K562 (cell line): Measurements from ENCODE around the gene PCK2. TPM values are rescaled to one million over a fixed set of nuclear protein-coding genes. Genes with fewer than 3 reads are reported as not detected.
"Not testable (repeated sequence)": the region's sequence is repeated elsewhere in the genome, so short reads cannot be mapped to it uniquely, and the experiment has no call there.

Experiments used
- ATAC-seq: fragments of 200-7000 bp; cut with Tn5 transposase; 3 replicates; pipeline ENCODE4 v1.9.1; 2020; ENCODE audit warnings: moderate library complexity
- BruUV-seq: library from RNA; stranded (reverse); fragments of 400-500 nt; replicated peaks from 2 replicates; lab custom pipeline; 2021; lab: Mats Ljungman, UMichigan
- CTCF ChIA-PET: fragments of 300-600 bp; formaldehyde crosslinking; extraction: SDS; loops from one replicate; lab custom pipeline; 2021; ENCODE audit warnings: low intra/inter-chr PET ratio; lab: Yijun Ruan, JAX
- POLR2A ChIA-PET: fragments of 300-600, 350-650 bp; sonication (Branson Sonifier 250); formaldehyde crosslinking; extraction: SDS; loops from one replicate; lab custom pipeline; 2021; ENCODE audit warnings: antibody characterized with exemption, inconsistent platforms; lab: Yijun Ruan, JAX
- DNase-seq, 4 experiments: peaks; one replicate each; pipeline versions ENCODE4 v3.0.0 to v3.0.0-alpha.2; 2011 to 2018; ENCODE audit warnings: low spot score in 3 of 4, mixed read lengths in 3 of 4; ENCODE audit errors: extremely low read depth in 1 of 4
- FAIRE-seq: peaks from 2 replicates; lab custom pipeline; 2011; peaks lifted over from hg19 to GRCh38; lab: Jason Lieb, UNC
- H2AFZ ChIP-seq: 2 replicates; pipeline ENCODE4 v1.6.0; 2011; ENCODE audit warnings: low read depth, low read length, control low read depth, inconsistent platforms
- H3K27ac ChIP-seq: fragments of 200-600 bp; 3 replicates; pipeline ENCODE4 v1.8.0; 2011; ENCODE audit warnings: low read depth, mild to moderate bottlenecking, control low read depth, inconsistent platforms, low read length, moderate library complexity, mixed read lengths; ENCODE audit errors: extremely low read depth
- H3K27me3 ChIP-seq, 2 experiments: fragments of 300-600 bp in 1 of 2; 2 replicates in 1 of 2; 3 replicates in 1 of 2; pipeline versions ENCODE4 v1.6.0 to v1.8.0; 2011; ENCODE audit warnings: inconsistent platforms in 2 of 2, low read length in 2 of 2, mild to moderate bottlenecking in 1 of 2, mixed read lengths in 1 of 2, moderate library complexity in 1 of 2; ENCODE audit not compliant: control insufficient read depth in 2 of 2, insufficient read depth in 2 of 2
- H3K36me3 ChIP-seq: fragments of 300-600 bp; 3 replicates; pipeline ENCODE4 v1.8.0; 2011; ENCODE audit warnings: mild to moderate bottlenecking, low read length, inconsistent platforms; ENCODE audit not compliant: control insufficient read depth, insufficient read depth
- H3K4me1 ChIP-seq, 2 experiments: fragments of 200-600 bp in 1 of 2; replicated peaks in 1 of 2; 2 replicates in 1 of 2; 3 replicates in 1 of 2; pipeline versions ENCODE4 v1.5.1 to v1.8.0; 2011; ENCODE audit warnings: inconsistent platforms in 2 of 2, low read length in 2 of 2, mild to moderate bottlenecking in 1 of 2, mixed read lengths in 1 of 2, moderate library complexity in 1 of 2; ENCODE audit not compliant: control insufficient read depth in 2 of 2, insufficient read depth in 2 of 2
- H3K4me2 ChIP-seq: 2 replicates; pipeline ENCODE4 v1.6.1; 2011; ENCODE audit warnings: low read length, control low read depth, inconsistent platforms, mixed read lengths; ENCODE audit not compliant: insufficient read depth
- H3K4me3 ChIP-seq: fragments of 200-600 bp; sonication (generic), shearing (Covaris generic); 2 replicates; pipeline ENCODE4 v1.5.1; 2016; ENCODE audit warnings: control low read depth, inconsistent platforms
- H3K79me2 ChIP-seq: fragments of 200-600 bp; 3 replicates; pipeline ENCODE4 v1.8.0; 2011; ENCODE audit warnings: low read length, inconsistent platforms; ENCODE audit not compliant: control insufficient read depth, insufficient read depth
- H3K9ac ChIP-seq, 2 experiments: 2 replicates each; pipeline versions ENCODE4 v1.6.0 to v1.6.1; 2011; ENCODE audit warnings: low read depth in 2 of 2, low read length in 2 of 2, control low read depth in 1 of 2, inconsistent platforms in 1 of 2, mild to moderate bottlenecking in 1 of 2, mixed read lengths in 1 of 2; ENCODE audit not compliant: insufficient read depth in 1 of 2
- H3K9me1 ChIP-seq: one replicate; pipeline ENCODE4 v1.6.0; 2011; ENCODE audit warnings: inconsistent platforms, mild to moderate bottlenecking, low read length, moderate library complexity; ENCODE audit not compliant: control insufficient read depth, insufficient read depth
- H3K9me3 ChIP-seq: replicated peaks from 2 replicates; pipeline ENCODE4 v1.5.1; 2011; ENCODE audit warnings: low read depth, low read length, inconsistent platforms; ENCODE audit not compliant: control insufficient read depth, insufficient read depth
- H4K20me1 ChIP-seq: replicated peaks from 2 replicates; pipeline ENCODE4 v1.6.1; 2011; ENCODE audit warnings: low read length, inconsistent platforms, mixed read lengths; ENCODE audit not compliant: control insufficient read depth, insufficient read depth
- SPI1 ChIP-seq: IDR thresholded peaks from 2 replicates; pipeline ENCODE4 v1.6.1; 2011; ENCODE audit warnings: low read depth, low read length, control low read depth, borderline replicate concordance
- WGBS: fragments of 100-300 bp; shearing (Covaris generic); methylation state at CpG from one replicate; pipeline ENCODE4 v1.1.6; 2016; ENCODE audit warnings: low coverage, mixed read lengths; ENCODE audit not compliant: insufficient coverage; ENCODE audit errors: missing lambda C conversion rate; 5-methylcytosine and 5-hydroxymethylcytosine counted together
- in situ Hi-C: fragments of 300-500 bp; cut with MboI; formaldehyde crosslinking; loops from 4 replicates; pipeline ENCODE4 v1.15.0; 2018; ENCODE audit warnings: inconsistent platforms, mixed read lengths
- intact Hi-C: fragments of 100-400 bp; cut with micrococcal nuclease; formaldehyde crosslinking; loops from 2 replicates; pipeline ENCODE4 v1.14.2; 2022
- polyA plus RNA-seq, 8 experiments: library from polyadenylated mRNA; depleted of rRNA in 4 of 8; stranded (reverse) in 5 of 8; unstranded in 3 of 8; fragments of >200 nt; fragmentation: Nextera tagmentation in 2 of 8; fragmentation: Illumina TruSeq in 1 of 8; extraction: Ambion mirVana in 2 of 8; extraction: Trizol in 1 of 8; gene quantifications; 2 replicates each; pipeline versions ENCODE4 v1.2.1 to v1.2.3, GENCODE V29; 2011 to 2014; ENCODE audit warnings: inconsistent platforms in 1 of 8, missing spikeins in 1 of 8
- total RNA-seq, 7 experiments: library from RNA; depleted of rRNA in 6 of 7; stranded (reverse); fragments of >200 nt in 6 of 7; fragmentation: Illumina TruSeq in 2 of 7; extraction: Trizol in 2 of 7; gene quantifications; 2 replicates each; pipeline versions ENCODE4 v1.2.1 to v1.2.3, GENCODE V29; 2011 to 2021; ENCODE audit warnings: low replicate concordance in 1 of 7

The PCK2 gene
- total and polyA plus RNA-seq, 9 of the 15 experiments (the other 6 are each of a cell fraction or from before 2014, with no cell fraction given) = 3.3 to 60.9 (median 30.4) TPM

DNA sequence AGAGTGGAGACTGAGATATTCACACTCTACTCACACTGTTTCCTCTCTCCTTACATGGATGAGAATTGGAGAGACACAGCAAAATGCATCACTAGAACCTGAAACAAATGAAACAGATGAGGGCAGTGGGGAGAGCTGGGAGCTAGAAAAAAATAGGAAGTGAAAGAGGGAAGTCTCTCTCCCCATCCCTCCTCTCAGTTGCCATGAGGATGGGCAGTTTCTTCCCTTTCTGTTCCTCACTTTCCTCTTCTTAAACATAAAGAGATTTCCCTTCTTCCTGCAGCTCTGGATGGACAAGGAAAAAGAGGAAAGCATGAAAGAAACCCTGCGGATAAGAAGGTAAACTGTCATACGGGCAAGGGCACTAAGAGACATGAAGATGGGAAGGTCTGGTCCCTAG lies 45.1 kb upstream of the PCK2 start:
- FAIRE-seq, H3K27ac ChIP-seq, CTCF ChIA-PET, H3K36me3 ChIP-seq, in situ Hi-C loops, intact Hi-C loops, POLR2A ChIA-PET, H3K4me3 ChIP-seq, H3K4me2 ChIP-seq, H3K9ac ChIP-seq, H3K79me2 ChIP-seq, DNase-seq, H4K20me1 ChIP-seq, H3K27me3 ChIP-seq, ATAC-seq, H2AFZ ChIP-seq, H3K9me3 ChIP-seq, BruUV-seq, H3K9me1 ChIP-seq: not testable (repeated sequence)
- peaks cover 9 to 20% of the 10 kb centered on the region in 2 experiments; a peak in 3 of 5 replicates for H3K4me1 ChIP-seq
- no CpG with 5 or more reads among the region's 2 CpGs for WGBS
- TF ChIP-seq SPI1 = peak; percentile 41; the same call in 1 of the 2 replicates

DNA sequence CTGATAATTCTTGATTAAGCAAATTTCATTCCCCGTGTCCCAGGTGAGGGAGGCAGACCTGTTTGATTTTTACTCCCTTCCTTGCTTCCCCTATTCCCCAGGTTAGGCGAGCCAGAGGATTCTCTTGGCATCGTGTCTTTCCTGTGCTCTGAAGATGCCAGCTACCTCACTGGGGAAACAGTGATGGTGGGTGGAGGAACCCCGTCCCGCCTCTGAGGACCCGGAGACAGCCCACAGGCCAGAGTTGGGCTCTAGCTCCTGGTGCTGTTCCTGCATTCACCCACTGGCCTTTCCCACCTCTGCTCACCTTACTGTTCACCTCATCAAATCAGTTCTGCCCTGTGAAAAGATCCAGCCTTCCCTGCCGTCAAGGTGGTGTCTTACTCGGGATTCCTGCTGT lies 43.4 kb upstream of the PCK2 start:
- ATAC-seq, BruUV-seq, H3K4me2 ChIP-seq, H3K9me1 ChIP-seq, FAIRE-seq, CTCF ChIA-PET, H4K20me1 ChIP-seq, H3K9ac ChIP-seq, H3K36me3 ChIP-seq, H3K27ac ChIP-seq, H3K9me3 ChIP-seq, H3K4me3 ChIP-seq, DNase-seq, intact Hi-C loops, POLR2A ChIA-PET, H2AFZ ChIP-seq, H3K79me2 ChIP-seq: not testable (repeated sequence)
- H3K27me3 ChIP-seq = peaks cover 0 to 25% of the 10 kb centered on the region in 2 experiments; a peak in 2 of 5 replicates
- WGBS = 43% methylated on average over 4 of the region's 8 CpGs
- in situ Hi-C loops = loop anchor here (10.0 kb wide), 1 partner anchor 384 kb away; no protein-coding TSS in a partner anchor
- peaks cover 9 to 20% of the 10 kb centered on the region in 2 experiments; a peak in 3 of 5 replicates for H3K4me1 ChIP-seq
